ENCODE measurements around the gene CASP7.

GRCh38 chr10:113705344-113705652 is 25.6 kb downstream of the CASP7 start:
- TF ChIP-seq NFRKB (IDR thresholded peaks at IDR 0.05), result no peak
- TF ChIP-seq BHLHE40 (IDR thresholded peaks at IDR 0.05; ENCODE audit: borderline replicate concordance), result no peak
- no peak for TF ChIP-seq ZNF384 (IDR thresholded peaks at IDR 0.05)
- no peak for TF ChIP-seq SUZ12 (IDR thresholded peaks at IDR 0.05)
- no peak for TF ChIP-seq FOXM1 (IDR thresholded peaks at IDR 0.05; ENCODE audit: borderline replicate concordance)
- no peak for TF ChIP-seq TARDBP (IDR thresholded peaks at IDR 0.05)
- no peak for TF ChIP-seq FOXA1 (IDR thresholded peaks at IDR 0.05)
- TF ChIP-seq HDGF (IDR thresholded peaks at IDR 0.05; ENCODE audit: borderline replicate concordance), result no peak
- TF ChIP-seq PKNOX1 (IDR thresholded peaks at IDR 0.05), result no peak
- TF ChIP-seq SP1 (IDR thresholded peaks at IDR 0.05), result no peak
- no peak for TF ChIP-seq ELF4 (IDR thresholded peaks at IDR 0.05)
- no peak for TF ChIP-seq L3MBTL2 (conservative IDR thresholded peaks at IDR 0.05)
- no peak for TF ChIP-seq CTBP1 (IDR thresholded peaks at IDR 0.05; ENCODE audit: borderline replicate concordance)
